GM23338 (cell line): ENCODE results near the gene RNF207. TPM values are rescaled to one million over a fixed set of nuclear protein-coding genes. Genes with fewer than 3 reads are reported as not detected.

Source experiments
- ATAC-seq: fragments of 200-7000 bp; cut with Tn5 transposase; 3 replicates; pipeline ENCODE4 v1.9.1; 2020
- DNase-seq: peaks from one replicate; pipeline ENCODE4 v3.0.0-alpha.2; 2015; ENCODE audit warnings: low spot score
- H2AFZ ChIP-seq: fragments of 200-600 bp; sonication (generic); 2 replicates; pipeline ENCODE4 v1.8.0; 2016; ENCODE audit warnings: antibody characterized with exemption, mild to moderate bottlenecking, moderate library complexity
- H3F3A ChIP-seq: fragments of 200-600 bp; sonication (generic); replicated peaks from 2 replicates; pipeline ENCODE4 v1.8.0; 2017; ENCODE audit warnings: antibody characterized with exemption, mixed run types, low read depth
- H3K27ac ChIP-seq: fragments of 200-600 bp; sonication (generic); 2 replicates; pipeline ENCODE4 v1.6.1; 2016; ENCODE audit warnings: low read depth
- H3K27me3 ChIP-seq: fragments of 200-600 bp; sonication (generic); 2 replicates; pipeline ENCODE4 v1.8.0; 2016; ENCODE audit warnings: mild to moderate bottlenecking, mixed run types, moderate library complexity; ENCODE audit not compliant: insufficient read depth
- H3K36me3 ChIP-seq: fragments of 200-600 bp; sonication (generic); 2 replicates; pipeline ENCODE4 v1.8.0; 2016; ENCODE audit warnings: mild to moderate bottlenecking; ENCODE audit not compliant: insufficient read depth
- H3K4me1 ChIP-seq: fragments of 200-600 bp; sonication (generic); 2 replicates; pipeline ENCODE4 v1.8.0; 2016; ENCODE audit warnings: mild to moderate bottlenecking, moderate library complexity; ENCODE audit not compliant: insufficient read depth
- H3K4me2 ChIP-seq: fragments of 200-600 bp; sonication (generic); 2 replicates; pipeline ENCODE4 v1.7.1; 2017; ENCODE audit warnings: mixed run types
- H3K4me3 ChIP-seq: fragments of 200-600 bp; sonication (generic); 2 replicates; pipeline ENCODE4 v1.6.1; 2016; ENCODE audit warnings: mixed run types
- H3K79me2 ChIP-seq: fragments of 200-600 bp; sonication (generic); replicated peaks from 2 replicates; pipeline ENCODE4 v1.8.0; 2017; ENCODE audit warnings: mild to moderate bottlenecking; ENCODE audit not compliant: insufficient read depth
- H3K9me2 ChIP-seq: fragments of 200-600 bp; sonication (generic); 2 replicates; pipeline ENCODE4 v1.8.0; 2017; ENCODE audit not compliant: insufficient read depth
- H4K20me1 ChIP-seq: fragments of 200-600 bp; sonication (generic); replicated peaks from 2 replicates; pipeline ENCODE4 v1.8.0; 2017; ENCODE audit warnings: mild to moderate bottlenecking; ENCODE audit not compliant: insufficient read depth
- H3K27ac Mint-ChIP-seq: 2 replicates; pipeline ENCODE4 v1.8.0; 2020; ENCODE audit warnings: inconsistent platforms, mild to moderate bottlenecking, moderate library complexity, mixed read lengths
- H3K27me3 Mint-ChIP-seq: 3 replicates; pipeline ENCODE4 v1.8.0; 2022; ENCODE audit warnings: low read depth, mild to moderate bottlenecking, moderate library complexity, mixed read lengths, inconsistent platforms; ENCODE audit not compliant: insufficient read depth, poor library complexity
- H3K36me3 Mint-ChIP-seq: 3 replicates; pipeline ENCODE4 v1.8.0; 2021; ENCODE audit warnings: low read depth, mild to moderate bottlenecking, inconsistent platforms, moderate library complexity, mixed read lengths
- H3K4me1 Mint-ChIP-seq: 3 replicates; pipeline ENCODE4 v1.8.0; 2020; ENCODE audit warnings: mild to moderate bottlenecking, inconsistent platforms, mixed read lengths
- H3K4me3 Mint-ChIP-seq: 3 replicates; pipeline ENCODE4 v1.8.0; 2021; ENCODE audit warnings: moderate library complexity, mild to moderate bottlenecking, inconsistent platforms, mixed read lengths
- H3K9me3 Mint-ChIP-seq: 3 replicates; pipeline ENCODE4 v1.8.0; 2020; ENCODE audit warnings: moderate library complexity, mild to moderate bottlenecking, inconsistent platforms, mixed read lengths
- CREB1 ChIP-seq: fragments of 250-450 bp; sonication (Bioruptor Pico); IDR thresholded peaks from 2 replicates; pipeline ENCODE4 v1.5.0; 2020; ENCODE audit warnings: low read depth, mild to moderate bottlenecking, moderate library complexity
- CTCF ChIP-seq, 2 experiments: fragments of 200-600 bp in 1 of 2; sonication (generic) in 1 of 2; conservative IDR thresholded peaks; 2 replicates each; pipeline versions ENCODE4 v1.5.1 to v1.6.1; 2016 to 2017; ENCODE audit warnings: antibody characterized with exemption in 2 of 2, low read depth in 2 of 2, mild to moderate bottlenecking in 2 of 2, moderate library complexity in 1 of 2
- ETS1 ChIP-seq: IDR thresholded peaks from 2 replicates; pipeline ENCODE4 v1.6.1; 2016; ENCODE audit warnings: antibody characterized with exemption
- EZH2 ChIP-seq: fragments of 200-600 bp; sonication (generic); IDR thresholded peaks from one replicate; pipeline ENCODE4 v1.8.0; 2017; ENCODE audit warnings: antibody characterized with exemption, mild to moderate bottlenecking, low read depth; ENCODE audit not compliant: unreplicated experiment
- EZH2phosphoT487 ChIP-seq: fragments of 200-600 bp; sonication (generic); IDR thresholded peaks from one replicate; pipeline ENCODE4 v1.8.1; 2018; ENCODE audit warnings: antibody characterized with exemption; ENCODE audit not compliant: unreplicated experiment
- JUNB ChIP-seq: IDR thresholded peaks from one replicate; pipeline ENCODE4 v1.6.1; 2016; ENCODE audit warnings: antibody characterized with exemption; ENCODE audit not compliant: unreplicated experiment
- NANOG ChIP-seq: IDR thresholded peaks from 2 replicates; pipeline ENCODE4 v1.6.1; 2016; ENCODE audit warnings: antibody characterized with exemption, borderline replicate concordance
- REST ChIP-seq: IDR thresholded peaks from one replicate; pipeline ENCODE4 v1.6.1; 2018; ENCODE audit warnings: antibody characterized with exemption; ENCODE audit not compliant: unreplicated experiment
- STAT1 ChIP-seq: IDR thresholded peaks from one replicate; pipeline ENCODE4 v1.6.1; 2016; ENCODE audit warnings: antibody characterized with exemption; ENCODE audit not compliant: unreplicated experiment
- ZNF331 ChIP-seq: fragments of 250-450 bp; sonication (Bioruptor Pico); IDR thresholded peaks from 2 replicates; pipeline ENCODE4 v1.5.0; 2020; ENCODE audit warnings: low read depth, mild to moderate bottlenecking, moderate library complexity
- ZNF462 ChIP-seq: fragments of 250-450 bp; sonication (Bioruptor Pico); IDR thresholded peaks from 2 replicates; pipeline ENCODE4 v1.5.0; 2020; ENCODE audit warnings: mild to moderate bottlenecking, moderate library complexity
- polyA plus RNA-seq: library from polyadenylated mRNA; unstranded; fragments of >200 nt; fragmentation: Nextera tagmentation; extraction: Ambion mirVana; gene quantifications from 2 replicates; pipeline ENCODE4 v1.2.1, GENCODE V29; 2016
- total RNA-seq: library from RNA; depleted of rRNA; stranded (reverse); fragments of >200 nt; shearing (Covaris generic); gene quantifications from 2 replicates; pipeline ENCODE4 v1.2.3, GENCODE V29; 2014

Gene RNF207
- total and polyA plus RNA-seq, 2 experiments from 2014 or later, result 1.7 to 2.9 TPM

- H4K20me1 ChIP-seq, result no peaks in the 10 kb centered on the region; the same call in 1 of the 2 replicates
- peaks cover 30% of the 10 kb centered on the region for H3K27me3 Mint-ChIP-seq
- H3K27me3 ChIP-seq, result peaks cover 21% of the 10 kb centered on the region
- no peak overlapping the region for H3K27ac Mint-ChIP-seq
- no peak overlapping the region for H3K4me2 ChIP-seq
- no peak overlapping the region for H2AFZ ChIP-seq
- no peak overlapping the region for H3K4me3 Mint-ChIP-seq
- no peaks in the 10 kb centered on the region; the same call in 1 of the 2 replicates for H3K4me1 ChIP-seq
- ATAC-seq (no peak), DNase-seq (no peak)
- H3K4me1 Mint-ChIP-seq, result peaks cover 11% of the 10 kb centered on the region; the same call in 2 of the 3 replicates
- H3K27ac ChIP-seq, result no peak overlapping the region
- H3K9me2 ChIP-seq, result no peaks in the 10 kb centered on the region
- H3F3A ChIP-seq, result peaks cover 22% of the 10 kb centered on the region
- H3K79me2 ChIP-seq, result no peaks in the 10 kb centered on the region
- no peak overlapping the region for H3K4me3 ChIP-seq
- H3K9me3 Mint-ChIP-seq, result no peaks in the 10 kb centered on the region
- no peaks in the 10 kb centered on the region for H3K36me3 ChIP-seq
- no peak for TF ChIP-seq REST
- no peak for TF ChIP-seq JUNB
- no peak for TF ChIP-seq ZNF331 (CRISPR knock-in tag)
- no peak for TF ChIP-seq EZH2phosphoT487
- no peak for TF ChIP-seq CTCF (conservative IDR thresholded peaks at IDR 0.05; ENCODE audit: low read depth in 2 of 2)
- no peak for TF ChIP-seq STAT1
- no peak for TF ChIP-seq ETS1
- no peak for TF ChIP-seq EZH2
- no peak for TF ChIP-seq CREB1 (CRISPR knock-in tag)
- no peak for TF ChIP-seq ZNF462
- TF ChIP-seq NANOG, result no peak
- no peaks in the 10 kb centered on the region; the same call in 2 of the 3 replicates for H3K36me3 Mint-ChIP-seq
Measured at GRCh38 chr1:6263716-6264115, 57.8 kb downstream of the RNF207 start.
